Lung (tissue), 12 donors: ENCODE data around the gene UCMA. TPM values are rescaled to one million over a fixed set of nuclear protein-coding genes. Genes with fewer than 3 reads are reported as not detected.

Experiments used
- ATAC-seq: fragments of 200-7000 bp; cut with Tn5 transposase; one replicate; pipeline ENCODE4 v1.9.1; 2020; ENCODE audit warnings: moderate number of reproducible peaks; ENCODE audit not compliant: insufficient read depth, low FRiP score
- DNase-seq, 3 donors: peaks; one replicate each; pipeline ENCODE4 v3.0.0-alpha.2; 2013 to 2017
- H3K27ac ChIP-seq, 2 donors: one replicate each; pipeline ENCODE4 v1.5.1; 2013; ENCODE audit warnings: mild to moderate bottlenecking in 2 of 2, moderate library complexity in 2 of 2, control low read depth in 1 of 2, inconsistent platforms in 1 of 2, low read depth in 1 of 2, low read length in 1 of 2
- H3K27me3 ChIP-seq, 3 donors: one replicate each; pipeline ENCODE4 v1.5.1; 2013; ENCODE audit warnings: low read length in 2 of 3; ENCODE audit not compliant: control insufficient read depth in 3 of 3, insufficient read depth in 3 of 3
- H3K36me3 ChIP-seq, 4 donors: one replicate each; pipeline ENCODE4 v1.5.1; 2013; ENCODE audit warnings: low read length in 4 of 4, mild to moderate bottlenecking in 1 of 4, moderate library complexity in 1 of 4; ENCODE audit not compliant: control insufficient read depth in 4 of 4, insufficient read depth in 4 of 4
- H3K4me1 ChIP-seq, 5 donors: one replicate each; pipeline ENCODE4 v1.5.1; 2013; ENCODE audit warnings: low read length in 5 of 5, mild to moderate bottlenecking in 2 of 5, moderate library complexity in 1 of 5; ENCODE audit not compliant: control insufficient read depth in 5 of 5, insufficient read depth in 5 of 5
- H3K4me3 ChIP-seq: one replicate; pipeline ENCODE4 v1.5.1; 2013; ENCODE audit warnings: mild to moderate bottlenecking, control low read depth, moderate library complexity
- H3K9ac ChIP-seq, 2 donors: one replicate each; pipeline ENCODE4 v1.5.1; 2013; ENCODE audit warnings: low read length in 2 of 2, control low read depth in 1 of 2; ENCODE audit not compliant: insufficient read depth in 1 of 2
- H3K9me3 ChIP-seq, 4 donors: one replicate each; pipeline ENCODE4 v1.5.1; 2013; ENCODE audit warnings: low read length in 3 of 4, mild to moderate bottlenecking in 1 of 4, moderate library complexity in 1 of 4; ENCODE audit not compliant: control insufficient read depth in 4 of 4, insufficient read depth in 3 of 4
- CTCF ChIP-seq: IDR thresholded peaks from 2 replicates; pipeline ENCODE4 v1.5.1; 2012; ENCODE audit warnings: mild to moderate bottlenecking; ENCODE audit errors: control extremely low read depth, extremely low read depth
- WGBS, 2 donors: extraction: QIAGEN DNeasy Blood & Tissue Kit; methylation state at CpG; one replicate each; pipeline ENCODE4 v1.1.7; 2013; 5-methylcytosine and 5-hydroxymethylcytosine counted together
- polyA plus RNA-seq, 2 donors: library from polyadenylated mRNA; stranded (reverse); fragments of 200-250 nt; gene quantifications; one replicate each; pipeline ENCODE4 v1.2.1, GENCODE V29; 2013
- total RNA-seq, 2 donors: library from RNA; depleted of rRNA in 1 of 2; stranded (reverse); fragments of >200 nt in 1 of 2; gene quantifications; one replicate each; pipeline ENCODE4 v1.2.1, GENCODE V29; 2014 to 2021
- donor health status: control.
- donor health status: control.
- donor health status: Bipolar disorder and iron deficiency.
- donor health status: healthy.
- donor health status: DM: yes; HTN: yes; CAD: no.

UCMA gene
- total and polyA plus RNA-seq, 4 donors: 0.91 TPM; not detected in 3

DNA sequence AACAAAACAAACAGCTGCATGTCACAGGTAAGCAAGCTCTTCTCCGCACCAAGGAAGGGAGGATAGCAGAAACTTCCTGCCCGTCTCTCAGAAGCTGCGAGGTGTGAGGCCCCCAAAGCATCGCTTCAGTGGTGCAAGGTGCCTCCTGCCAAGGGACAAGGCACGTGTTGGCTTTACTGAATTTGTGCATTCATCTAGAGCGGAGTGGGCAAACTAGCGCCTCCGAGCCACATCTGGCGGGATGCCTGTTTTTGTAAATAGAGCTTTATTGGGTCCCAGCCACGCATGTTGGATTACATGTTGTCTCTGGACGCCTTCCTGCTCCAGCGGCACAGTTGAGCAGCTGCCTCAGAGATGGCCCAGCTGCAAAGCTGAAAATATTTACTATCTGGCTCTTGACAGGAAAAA lies 38.0 kb upstream of the UCMA start:
- H3K9me3 ChIP-seq: no peaks in the 10 kb centered on the region
- no peak for TF ChIP-seq CTCF
- H3K27ac ChIP-seq: no peak overlapping the region
- no peaks in the 10 kb centered on the region for H3K27me3 ChIP-seq
- no peak overlapping the region for H3K9ac ChIP-seq
- WGBS, 2 donors: 69 to 90% methylated on average over 12 of the region's 12 CpGs
- H3K36me3 ChIP-seq: no peaks in the 10 kb centered on the region
- ATAC-seq: peak; percentile 41
- no peak overlapping the region for H3K4me3 ChIP-seq
- H3K4me1 ChIP-seq: peaks cover 0 to 45% (median 6%) of the 10 kb centered on the region in 5 donors
- peak; percentile 96 to 99 (median 99) for DNase-seq

DNA sequence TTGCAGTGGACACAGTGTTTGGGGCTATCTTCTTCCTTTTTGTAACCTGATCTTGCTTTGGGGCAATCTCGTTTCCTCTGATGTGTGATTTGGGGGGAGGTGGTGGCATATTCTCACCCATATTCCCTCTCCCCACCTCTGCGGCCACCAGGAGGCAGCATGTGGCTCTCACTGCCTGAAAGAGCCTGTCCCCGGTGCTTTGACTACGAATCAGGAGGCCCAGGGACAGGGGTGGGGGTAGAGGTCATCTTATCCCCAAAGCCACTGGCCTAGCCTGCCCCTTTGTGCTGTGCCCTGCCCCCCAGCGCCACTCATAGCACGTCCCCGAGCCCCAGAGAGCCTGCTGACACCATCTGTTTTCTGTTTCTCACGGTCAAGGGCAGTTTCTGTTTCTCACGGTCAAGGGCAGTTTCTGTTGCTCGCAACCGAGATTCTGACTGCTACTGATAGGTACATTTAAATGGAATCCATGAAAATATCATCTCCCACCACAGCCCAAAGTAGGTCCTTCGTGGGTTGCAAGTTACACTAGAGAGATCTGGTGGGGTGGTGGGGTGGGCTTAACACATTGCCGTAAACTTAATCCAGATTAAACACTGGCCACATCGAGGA lies 37.5 kb upstream of the UCMA start:
- Histone ChIP-seq H3K9me3 (no peaks in the 10 kb centered on the region), H3K27ac (no peak overlapping the region), H3K4me1 (peaks cover 0 to 42% (median 6%) of the 10 kb centered on the region in 5 donors), H3K4me3 (no peak overlapping the region), H3K36me3 (no peaks in the 10 kb centered on the region), H3K9ac (no peak overlapping the region), H3K27me3 (no peaks in the 10 kb centered on the region)
- ATAC-seq: no peak
- 49 to 61% methylated on average over 14 of the region's 14 CpGs for WGBS, 2 donors
- DNase-seq: peak; percentile 74 to 92 (median 85)
- no peak for TF ChIP-seq CTCF

- H3K9me3 ChIP-seq: no peaks in the 10 kb centered on the region
- 85 to 89% methylated on average over 9 of the region's 9 CpGs for WGBS, 2 donors
- no peak for ATAC-seq
- no peaks in the 10 kb centered on the region for H3K36me3 ChIP-seq
- H3K27ac ChIP-seq: no peak overlapping the region
- no peaks in the 10 kb centered on the region for H3K27me3 ChIP-seq
- no peak for DNase-seq
- peaks cover 0 to 40% (median 6%) of the 10 kb centered on the region in 5 donors for H3K4me1 ChIP-seq
- H3K9ac ChIP-seq: no peak overlapping the region
- H3K4me3 ChIP-seq: no peak overlapping the region
- no peak for TF ChIP-seq CTCF
Measured at GRCh38 chr10:13270877-13271551, 36.8 kb upstream of the UCMA start.
